Activated naive CD8-positive, alpha-beta T cell treated with anti-CD3 and anti-CD28 coated beads, Interleukin-2, amount 10 ng/mL, durations not matched to agents 7 days and 5 days (primary cell): Measurements from ENCODE around the gene RPL38. TPM values are rescaled to one million over a fixed set of nuclear protein-coding genes. Genes with fewer than 3 reads are reported as not detected.

ENCODE experiments used
- ATAC-seq: fragments of 150-1000 bp; cut with Tn5 transposase; one replicate; pipeline ENCODE4 v1.10.0; 2021; ENCODE audit warnings: low read depth, moderate library complexity
- POLR2A ChIA-PET: fragments of 350-600 bp; sonication (Branson Sonifier 250); formaldehyde crosslinking; loops from one replicate; lab custom pipeline; 2021; ENCODE audit warnings: antibody characterized with exemption; lab: Charles Lee
- DNase-seq: peaks from one replicate; pipeline ENCODE4 v3.0.0; 2021
- H3K27ac Mint-ChIP-seq: one replicate; pipeline ENCODE4 v1.8.0; 2022; ENCODE audit warnings: mild to moderate bottlenecking, mixed read lengths
- H3K27me3 Mint-ChIP-seq: one replicate; pipeline ENCODE4 v1.8.0; 2022; ENCODE audit warnings: mild to moderate bottlenecking, moderate library complexity, mixed read lengths
- H3K36me3 Mint-ChIP-seq: one replicate; pipeline ENCODE4 v1.8.0; 2021; ENCODE audit warnings: mild to moderate bottlenecking, mixed read lengths
- H3K4me1 Mint-ChIP-seq: one replicate; pipeline ENCODE4 v1.8.0; 2021; ENCODE audit warnings: mixed read lengths
- H3K4me3 Mint-ChIP-seq: one replicate; pipeline ENCODE4 v1.8.0; 2022; ENCODE audit warnings: mild to moderate bottlenecking, moderate library complexity, mixed read lengths
- H3K9me3 Mint-ChIP-seq: one replicate; pipeline ENCODE4 v1.8.0; 2021; ENCODE audit warnings: mixed read lengths
- total RNA-seq, 2 experiments: library from RNA; stranded (reverse); gene quantifications; one replicate each; pipeline ENCODE4 v1.2.3, GENCODE V29; 2021

RPL38 gene
- 1,000 to 10,000 TPM; 1,138 to 1,179 TPM for total RNA-seq

DNA sequence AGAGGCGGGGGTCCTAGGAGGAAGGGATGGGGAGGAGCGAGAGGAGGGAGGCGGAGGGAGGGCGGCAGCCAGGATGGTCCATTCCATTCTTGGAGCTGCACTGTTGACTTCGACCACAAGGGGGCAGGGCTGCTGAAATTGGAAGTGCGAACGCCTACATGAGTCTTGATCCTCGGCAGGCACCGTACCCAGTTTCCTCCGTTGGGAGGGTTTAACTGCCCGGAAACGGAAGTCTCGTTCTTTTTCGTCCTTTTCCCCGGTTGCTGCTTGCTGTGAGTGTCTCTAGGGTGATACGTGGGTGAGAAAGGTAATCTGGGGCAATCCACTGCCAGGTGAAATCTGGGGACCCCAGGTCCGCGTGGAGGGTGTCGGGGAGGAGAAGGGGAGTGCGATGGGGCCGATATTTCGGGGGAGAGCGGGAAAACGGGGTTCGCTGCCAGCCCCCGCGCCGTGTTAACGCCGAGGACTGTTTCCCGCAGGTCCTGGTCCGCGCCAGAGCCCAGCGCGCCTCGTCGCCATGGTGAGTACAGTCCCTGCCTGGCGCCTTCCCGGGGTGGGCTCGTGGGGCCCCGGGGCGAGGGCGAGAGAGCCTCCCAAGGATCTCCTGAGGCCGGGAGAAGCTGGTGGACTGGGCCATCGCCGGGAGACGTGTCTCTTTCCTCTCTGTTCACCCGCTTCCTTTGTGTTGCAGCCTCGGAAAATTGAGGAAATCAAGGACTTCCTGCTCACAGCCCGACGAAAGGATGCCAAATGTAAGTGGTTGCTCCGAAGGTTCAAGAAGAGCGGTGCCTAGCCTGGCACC lies at the start of gene RPL38:
Gene RPL38 (plus strand): TSS at position 240 of the 802 bp plus-strand sequence. CDS start 278 bp downstream, at position 518.
- peaks cover 12% of the 10 kb centered on the region for H3K36me3 Mint-ChIP-seq
- peak; percentile 92 for DNase-seq
- peaks cover 23% of the 10 kb centered on the region for H3K27me3 Mint-ChIP-seq
- H3K4me1 Mint-ChIP-seq = peaks cover 32% of the 10 kb centered on the region
- POLR2A ChIA-PET = interaction anchor here (0.5 to 2.7 kb wide), 4 partner anchors 8 to 192 kb away, joined by 3 to 11 read pairs (median 3); partner anchors contain the start of gene TTYH2
- peak within 1 kb of the TSS; percentile 94 for H3K27ac Mint-ChIP-seq
- H3K9me3 Mint-ChIP-seq = no peaks in the 10 kb centered on the region
- peak within 1 kb of the TSS; percentile 97 for H3K4me3 Mint-ChIP-seq
- ATAC-seq = peak; percentile 87

GRCh38 chr17:74153821-74154430 lies 49.6 kb upstream of the RPL38 start:
- no peak for ATAC-seq
- DNase-seq = no peak
- no peak overlapping the region for H3K4me3 Mint-ChIP-seq
- no peaks in the 10 kb centered on the region for H3K4me1 Mint-ChIP-seq
- H3K27me3 Mint-ChIP-seq = peaks cover 13% of the 10 kb centered on the region
- POLR2A ChIA-PET = no interaction called here
- H3K9me3 Mint-ChIP-seq = no peaks in the 10 kb centered on the region
- no peaks in the 10 kb centered on the region for H3K36me3 Mint-ChIP-seq
- no peak overlapping the region for H3K27ac Mint-ChIP-seq

GRCh38 chr17:74156878-74157277 lies 46.6 kb upstream of the RPL38 start:
- no peak for DNase-seq
- ATAC-seq = no peak
- POLR2A ChIA-PET = no interaction called here
- Mint-ChIP-seq H3K27me3 (peaks cover 6% of the 10 kb centered on the region), H3K4me3 (no peak overlapping the region), H3K9me3 (no peaks in the 10 kb centered on the region), H3K4me1 (no peaks in the 10 kb centered on the region), H3K36me3 (no peaks in the 10 kb centered on the region), H3K27ac (no peak overlapping the region)

DNA sequence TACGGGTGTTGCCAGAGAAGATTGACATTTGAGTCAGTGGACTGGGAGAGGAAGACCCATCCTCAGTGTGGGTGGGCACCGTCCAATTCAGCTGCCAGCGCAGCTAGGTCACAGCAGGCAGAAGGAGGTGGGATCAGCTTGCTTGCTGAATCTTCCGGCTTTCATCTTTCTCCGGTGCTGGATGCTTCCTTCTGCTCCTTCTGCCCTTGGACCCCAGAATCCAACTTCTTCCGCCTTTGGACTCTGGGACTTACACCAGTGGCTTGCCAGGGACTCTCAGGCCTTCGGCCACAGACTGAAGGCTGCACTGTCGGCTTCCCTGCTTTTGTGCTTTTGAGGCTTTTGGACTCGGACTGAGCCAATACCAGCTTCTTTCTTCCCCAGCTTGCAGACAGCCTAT lies 46.1 kb upstream of the RPL38 start:
- POLR2A ChIA-PET = no interaction called here
- Mint-ChIP-seq H3K4me3 (no peak overlapping the region), H3K27me3 (peaks cover 4% of the 10 kb centered on the region), H3K4me1 (no peaks in the 10 kb centered on the region), H3K36me3 (no peaks in the 10 kb centered on the region), H3K9me3 (no peaks in the 10 kb centered on the region), H3K27ac (no peak overlapping the region)
- ATAC-seq (no peak), DNase-seq (no peak)

- no peak overlapping the region for H3K27ac Mint-ChIP-seq
- H3K36me3 Mint-ChIP-seq = no peaks in the 10 kb centered on the region
Observed at GRCh38 chr17:74158761-74159160, 44.7 kb upstream of the RPL38 start.

DNA sequence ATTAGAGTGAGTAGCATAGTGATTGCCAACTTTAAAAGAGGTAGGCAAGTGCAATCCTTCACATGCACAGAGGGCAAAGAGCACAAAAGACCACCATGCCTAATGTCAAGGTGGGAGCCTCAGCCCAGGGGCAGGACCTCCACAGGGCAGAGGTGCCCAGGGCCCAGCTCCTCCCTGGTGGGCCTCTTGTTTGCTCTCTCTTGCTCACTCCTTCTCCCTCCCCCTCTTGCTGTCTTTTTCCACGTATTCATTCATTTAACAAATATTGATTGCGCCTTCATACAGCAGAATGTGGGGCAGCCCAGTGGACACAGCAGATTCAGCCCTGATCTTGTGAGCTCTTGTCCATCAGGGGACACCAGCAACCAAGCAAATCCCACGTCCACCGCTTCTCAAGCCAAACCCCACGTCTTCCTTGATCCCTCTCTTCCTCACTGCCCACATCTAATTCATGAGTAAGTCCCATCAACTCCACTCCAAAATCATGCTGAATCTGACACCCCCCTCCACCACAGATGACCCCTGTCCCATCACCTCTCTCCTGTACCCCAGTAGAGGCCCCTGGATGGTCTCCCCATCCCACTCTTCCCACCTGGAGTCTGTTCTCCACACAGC lies 44.1 kb upstream of the RPL38 start:
- POLR2A ChIA-PET = no interaction called here
- no peak overlapping the region for H3K4me3 Mint-ChIP-seq
- no peaks in the 10 kb centered on the region for H3K36me3 Mint-ChIP-seq
- H3K27ac Mint-ChIP-seq = no peak overlapping the region
- H3K9me3 Mint-ChIP-seq = no peaks in the 10 kb centered on the region
- H3K27me3 Mint-ChIP-seq = peaks cover 2% of the 10 kb centered on the region
- DNase-seq = no peak
- no peaks in the 10 kb centered on the region for H3K4me1 Mint-ChIP-seq
- ATAC-seq = no peak

More at GRCh38 chr17:74158761-74159160, 44.7 kb upstream of the RPL38 start:
- no peak overlapping the region for H3K4me3 Mint-ChIP-seq
- DNase-seq (no peak), ATAC-seq (no peak)
- POLR2A ChIA-PET = no interaction called here
- no peaks in the 10 kb centered on the region for H3K9me3 Mint-ChIP-seq
- H3K4me1 Mint-ChIP-seq = no peaks in the 10 kb centered on the region
- peaks cover 2% of the 10 kb centered on the region for H3K27me3 Mint-ChIP-seq

DNA sequence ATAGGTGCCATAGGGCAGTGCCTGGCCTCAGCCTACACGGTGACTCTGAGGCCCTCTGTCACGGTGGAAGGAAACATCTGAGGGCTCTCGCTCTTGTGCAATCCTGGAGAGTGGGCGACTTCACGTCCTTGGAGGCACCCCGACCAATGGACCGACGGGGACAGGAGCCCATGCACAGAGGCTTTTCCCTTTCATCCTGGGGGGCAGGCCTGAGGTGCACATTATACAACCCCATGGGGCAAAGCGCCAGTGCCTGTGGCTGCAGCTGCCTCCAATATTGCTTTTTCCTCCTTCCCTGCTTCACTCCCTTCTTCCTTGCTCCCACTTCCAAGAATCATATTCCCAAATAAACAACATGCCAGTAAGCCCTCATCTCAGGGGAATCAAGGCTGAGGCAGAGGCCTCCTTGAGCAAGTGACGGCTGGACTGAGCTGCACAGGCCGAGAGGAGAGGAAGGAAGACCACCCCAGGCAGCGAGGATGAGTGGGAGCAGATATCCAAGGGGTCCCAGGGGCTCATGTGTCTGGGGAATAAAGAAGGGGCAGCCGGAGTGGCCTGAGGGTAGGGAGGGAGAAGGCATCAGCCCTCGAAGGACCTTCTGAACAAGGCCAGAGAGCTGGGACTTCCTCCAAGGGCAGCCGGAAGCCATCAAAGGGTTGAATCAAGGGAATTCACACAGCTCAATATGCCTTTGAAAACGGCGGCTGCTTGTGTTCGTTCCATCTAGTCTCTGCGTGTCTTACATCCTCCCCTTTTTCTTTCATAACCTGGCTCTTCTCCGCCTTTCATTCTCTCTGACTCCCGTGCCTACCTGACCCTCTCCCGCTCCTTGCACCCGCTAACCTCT lies 42.6 kb upstream of the RPL38 start:
- H3K36me3 Mint-ChIP-seq = no peaks in the 10 kb centered on the region
- POLR2A ChIA-PET = no interaction called here
- ATAC-seq (no peak), DNase-seq (no peak)
- no peak overlapping the region for H3K4me3 Mint-ChIP-seq
- no peaks in the 10 kb centered on the region for H3K9me3 Mint-ChIP-seq
- H3K27ac Mint-ChIP-seq = no peak overlapping the region
- H3K27me3 Mint-ChIP-seq = peaks cover 2% of the 10 kb centered on the region
- H3K4me1 Mint-ChIP-seq = no peaks in the 10 kb centered on the region

DNA sequence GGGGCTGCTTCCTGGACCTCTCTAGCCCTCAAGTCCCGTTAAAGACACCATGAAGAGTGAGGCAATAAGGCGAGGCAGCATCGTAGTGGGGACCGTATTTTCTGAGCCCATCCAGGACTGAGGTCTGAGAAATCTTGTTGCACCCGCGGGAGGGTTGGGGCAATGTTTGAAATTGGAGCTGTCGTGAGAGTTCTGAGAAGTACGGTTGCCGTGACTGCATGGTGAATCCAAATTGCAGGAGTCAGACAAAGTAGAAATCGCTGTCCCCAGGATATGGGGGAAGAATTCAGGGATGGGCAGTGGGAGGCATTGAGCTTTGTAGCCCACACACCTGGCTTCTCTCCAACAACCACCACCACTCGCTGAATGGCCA lies 42.0 kb upstream of the RPL38 start:
- ATAC-seq = no peak
- Mint-ChIP-seq H3K9me3 (no peaks in the 10 kb centered on the region), H3K36me3 (no peaks in the 10 kb centered on the region), H3K4me3 (no peak overlapping the region), H3K4me1 (no peaks in the 10 kb centered on the region), H3K27ac (no peak overlapping the region), H3K27me3 (peaks cover 2% of the 10 kb centered on the region)
- no peak for DNase-seq
- POLR2A ChIA-PET = no interaction called here

DNA sequence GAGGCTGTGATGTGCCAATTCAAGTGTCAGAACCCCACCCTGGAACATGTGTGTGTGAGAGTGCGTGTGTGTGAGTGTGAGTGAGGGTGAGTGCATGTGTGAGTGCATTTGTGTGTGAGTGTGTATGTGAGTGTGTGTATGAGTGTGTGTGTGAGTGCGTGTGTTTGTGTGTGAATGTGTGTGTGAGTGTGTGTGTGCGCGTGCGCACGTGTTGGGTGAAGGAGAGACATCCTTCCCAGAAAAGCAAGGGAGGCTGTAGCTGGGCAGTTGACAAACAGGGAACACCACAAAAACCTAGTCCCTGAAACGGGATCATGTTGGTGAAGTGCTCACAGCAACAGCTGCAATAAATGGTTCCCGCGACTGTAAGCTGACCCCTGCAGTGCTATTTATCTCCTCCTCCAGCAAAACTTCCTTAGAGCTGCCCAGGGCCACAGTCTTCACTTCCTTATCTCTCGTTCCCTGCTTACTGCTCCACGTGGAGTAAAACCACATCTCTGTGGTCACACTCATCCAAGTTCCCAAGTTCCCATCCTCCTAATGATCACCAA lies 40.1 kb upstream of the RPL38 start:
- no peaks in the 10 kb centered on the region for H3K36me3 Mint-ChIP-seq
- H3K27me3 Mint-ChIP-seq = peaks cover 14% of the 10 kb centered on the region
- no peaks in the 10 kb centered on the region for H3K9me3 Mint-ChIP-seq
- H3K4me3 Mint-ChIP-seq = no peak overlapping the region
- DNase-seq = no peak
- no peak overlapping the region for H3K27ac Mint-ChIP-seq
- no peak for ATAC-seq
- H3K4me1 Mint-ChIP-seq = no peaks in the 10 kb centered on the region
- POLR2A ChIA-PET = no interaction called here

- DNase-seq (no peak), ATAC-seq (no peak)
- H3K9me3 Mint-ChIP-seq = no peaks in the 10 kb centered on the region
- no peak overlapping the region for H3K4me3 Mint-ChIP-seq
- H3K27ac Mint-ChIP-seq = no peak overlapping the region
- H3K4me1 Mint-ChIP-seq = no peaks in the 10 kb centered on the region
- peaks cover 16% of the 10 kb centered on the region for H3K27me3 Mint-ChIP-seq
- POLR2A ChIA-PET = no interaction called here
- no peaks in the 10 kb centered on the region for H3K36me3 Mint-ChIP-seq
Observed at GRCh38 chr17:74163836-74164235, 39.6 kb upstream of the RPL38 start.

GRCh38 chr17:74164446-74165045 lies 38.9 kb upstream of the RPL38 start:
- no peaks in the 10 kb centered on the region for H3K36me3 Mint-ChIP-seq
- H3K9me3 Mint-ChIP-seq = no peaks in the 10 kb centered on the region
- POLR2A ChIA-PET = interaction anchor here (0.7 kb wide), 1 partner anchor 637 kb away, joined by 5 read pairs; no protein-coding TSS in a partner anchor
- ATAC-seq (no peak), DNase-seq (no peak)
- H3K27ac Mint-ChIP-seq = no peak overlapping the region
- no peaks in the 10 kb centered on the region for H3K4me1 Mint-ChIP-seq
- H3K4me3 Mint-ChIP-seq = no peak overlapping the region
- H3K27me3 Mint-ChIP-seq = peaks cover 18% of the 10 kb centered on the region

DNA sequence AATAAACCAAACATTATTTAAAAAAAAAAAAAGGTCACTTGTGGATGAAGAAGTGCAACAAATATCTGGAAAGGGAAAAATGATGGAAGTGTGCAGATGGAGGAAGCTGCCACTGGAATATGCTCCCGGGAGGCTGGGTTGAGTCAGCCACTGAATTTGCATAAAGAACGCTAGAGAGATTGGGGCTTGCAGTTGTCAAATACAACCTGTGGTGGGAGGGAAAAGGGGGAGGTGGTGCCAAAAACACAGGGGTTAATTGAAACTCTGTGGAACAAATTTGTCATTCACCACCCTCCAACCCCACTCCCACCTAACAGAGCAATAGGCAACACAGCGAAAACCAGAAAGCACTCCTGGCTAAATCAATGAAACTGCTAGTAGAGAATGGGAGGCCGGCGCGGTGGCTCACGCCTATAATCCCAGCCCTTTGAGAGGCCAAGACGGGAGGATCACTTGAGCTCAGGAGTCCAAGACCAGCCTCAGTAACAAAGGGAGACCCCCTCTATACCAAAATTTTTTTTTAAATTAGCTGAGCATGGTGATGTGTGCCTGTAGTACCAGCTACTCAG lies 37.6 kb upstream of the RPL38 start:
- H3K36me3 Mint-ChIP-seq = no peaks in the 10 kb centered on the region
- H3K4me1 Mint-ChIP-seq = no peaks in the 10 kb centered on the region
- no peak overlapping the region for H3K4me3 Mint-ChIP-seq
- POLR2A ChIA-PET = no interaction called here
- peaks cover 18% of the 10 kb centered on the region for H3K27me3 Mint-ChIP-seq
- no peak overlapping the region for H3K27ac Mint-ChIP-seq
- DNase-seq (no peak), ATAC-seq (no peak)
- H3K9me3 Mint-ChIP-seq = no peaks in the 10 kb centered on the region
